HG03196 (cell line): ENCODE measurements around the gene MTCL1.
A peak's percentile ranks its signal among the peaks of the same experiment; 100 is the strongest.

Experiments
- ATAC-seq: cut with Tn5 transposase; IDR thresholded peaks from one replicate; pipeline ENCODE4 v1.9.1; 2021; ENCODE audit not compliant: unreplicated experiment

The MTCL1 gene

GRCh38 chr18:8705238-8705960 lies at the start of gene MTCL1:
Gene MTCL1, plus strand, starts transcription at chr18:8705556. Its CDS starts 105 bp downstream, at chr18:8705661.
- ATAC-seq, result peak; percentile 25

GRCh38 chr18:8656232-8656631 lies 49.1 kb upstream of the MTCL1 start:
- no peak for ATAC-seq

GRCh38 chr18:8657050-8657820 lies 48.1 kb upstream of the MTCL1 start:
- no peak for ATAC-seq

GRCh38 chr18:8657873-8658470 lies 47.4 kb upstream of the MTCL1 start:
- no peak for ATAC-seq

GRCh38 chr18:8658858-8659485 lies 46.4 kb upstream of the MTCL1 start:
- no peak for ATAC-seq

GRCh38 chr18:8659609-8660242 lies 45.6 kb upstream of the MTCL1 start:
- ATAC-seq, result no peak

GRCh38 chr18:8660316-8660715 lies 45.0 kb upstream of the MTCL1 start:
- ATAC-seq, result no peak

- ATAC-seq, result no peak
Observed at GRCh38 chr18:8661754-8662559, 43.4 kb upstream of the MTCL1 start.

- no peak for ATAC-seq
Observed at GRCh38 chr18:8662560-8663255, 42.6 kb upstream of the MTCL1 start.

GRCh38 chr18:8667846-8668245 lies 37.5 kb upstream of the MTCL1 start:
- no peak for ATAC-seq

- ATAC-seq, result no peak
Observed at GRCh38 chr18:8668381-8668780, 37.0 kb upstream of the MTCL1 start.

GRCh38 chr18:8669571-8669970 lies 35.8 kb upstream of the MTCL1 start:
- ATAC-seq, result no peak

GRCh38 chr18:8673256-8674209 lies 31.8 kb upstream of the MTCL1 start:
- peak; percentile 90 for ATAC-seq

- ATAC-seq, result no peak
Observed at GRCh38 chr18:8675057-8675456, 30.3 kb upstream of the MTCL1 start.

GRCh38 chr18:8681196-8681595 lies 24.2 kb upstream of the MTCL1 start:
- no peak for ATAC-seq

GRCh38 chr18:8684577-8684976 lies 20.8 kb upstream of the MTCL1 start:
- ATAC-seq, result no peak

GRCh38 chr18:8685141-8685913 lies 20.0 kb upstream of the MTCL1 start:
- no peak for ATAC-seq

GRCh38 chr18:8685914-8686216 lies 19.5 kb upstream of the MTCL1 start:
- no peak for ATAC-seq
